ENCODE measurements around the gene SMPD1.

DNA sequence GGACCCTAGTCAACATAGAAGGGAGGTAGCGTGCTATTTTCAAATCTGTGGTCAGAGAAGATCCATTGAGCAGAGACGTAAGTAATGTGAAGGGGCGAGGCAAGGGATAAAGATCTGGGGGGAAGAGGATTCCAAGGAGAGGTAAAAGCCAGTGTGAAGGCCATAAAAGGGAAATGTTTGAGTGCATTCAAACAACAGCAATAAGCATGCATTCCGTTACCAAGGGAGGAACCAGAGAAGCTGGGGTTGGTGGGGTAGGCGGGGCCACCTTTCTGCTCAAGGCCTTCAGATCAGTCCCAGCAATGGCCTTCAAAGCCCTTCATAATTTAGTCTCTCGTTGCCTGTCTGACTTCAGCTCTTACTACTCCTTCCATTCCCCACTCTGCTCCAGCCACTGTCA, 18.4 kb upstream of the SMPD1 start:
- TF ChIP-seq, protein P1, sequence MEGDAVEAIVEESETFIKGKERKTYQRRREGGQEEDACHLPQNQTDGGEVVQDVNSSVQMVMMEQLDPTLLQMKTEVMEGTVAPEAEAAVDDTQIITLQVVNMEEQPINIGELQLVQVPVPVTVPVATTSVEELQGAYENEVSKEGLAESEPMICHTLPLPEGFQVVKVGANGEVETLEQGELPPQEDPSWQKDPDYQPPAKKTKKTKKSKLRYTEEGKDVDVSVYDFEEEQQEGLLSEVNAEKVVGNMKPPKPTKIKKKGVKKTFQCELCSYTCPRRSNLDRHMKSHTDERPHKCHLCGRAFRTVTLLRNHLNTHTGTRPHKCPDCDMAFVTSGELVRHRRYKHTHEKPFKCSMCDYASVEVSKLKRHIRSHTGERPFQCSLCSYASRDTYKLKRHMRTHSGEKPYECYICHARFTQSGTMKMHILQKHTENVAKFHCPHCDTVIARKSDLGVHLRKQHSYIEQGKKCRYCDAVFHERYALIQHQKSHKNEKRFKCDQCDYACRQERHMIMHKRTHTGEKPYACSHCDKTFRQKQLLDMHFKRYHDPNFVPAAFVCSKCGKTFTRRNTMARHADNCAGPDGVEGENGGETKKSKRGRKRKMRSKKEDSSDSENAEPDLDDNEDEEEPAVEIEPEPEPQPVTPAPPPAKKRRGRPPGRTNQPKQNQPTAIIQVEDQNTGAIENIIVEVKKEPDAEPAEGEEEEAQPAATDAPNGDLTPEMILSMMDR (IDR thresholded peaks at IDR 0.05), result no peak
- no peak for TF ChIP-seq POLR2A (IDR thresholded peaks at IDR 0.05)

All from testis (tissue), 2 donors.